Cardiac septum (tissue), 1 donor: ENCODE results near the gene MSI2. TPM values are rescaled to one million over a fixed set of nuclear protein-coding genes. Genes with fewer than 3 reads are reported as not detected.

ENCODE experiments used
- DNase-seq: peaks from one replicate; pipeline ENCODE4 v3.0.0-alpha.2; 2020; ENCODE audit warnings: low spot score
- intact Hi-C: fragments of 100-400 bp; cut with DNase I; formaldehyde crosslinking; loops from one replicate; pipeline ENCODE4 v1.14.0; 2022
- total RNA-seq: library from RNA; stranded (reverse); fragmentation: NEBNext Ultra II Directional; extraction: Animal tissue kit (Norgen Biotek cat#: 25700); gene quantifications from one replicate; pipeline ENCODE4 v1.2.1, GENCODE V29; 2021
- donor health status: DM: no; HTN: no; CAD: no.

MSI2 gene
- total RNA-seq, 1 donor from 2014 or later, result 112 TPM

GRCh38 chr17:57305144-57305728 is 48.9 kb downstream of the MSI2 start:
- DNase-seq, result no peak
- intact Hi-C loops, result no loop called here

- no peak for DNase-seq
- intact Hi-C loops, result no loop called here
Measured at GRCh38 chr17:57305908-57306504, 49.7 kb downstream of the MSI2 start.

GRCh38 chr17:57308543-57309186 is 52.3 kb downstream of the MSI2 start:
- peak; percentile 64 for DNase-seq
- intact Hi-C loops, result no loop called here

- no peak for DNase-seq
- intact Hi-C loops, result no loop called here
Measured at GRCh38 chr17:57309479-57309878, 53.2 kb downstream of the MSI2 start.

GRCh38 chr17:57311281-57312216 is 55.2 kb downstream of the MSI2 start:
- intact Hi-C loops, result no loop called here
- DNase-seq, result no peak

GRCh38 chr17:57312242-57312641 is 55.9 kb downstream of the MSI2 start:
- DNase-seq, result no peak
- intact Hi-C loops, result no loop called here

GRCh38 chr17:57313097-57313835 is 56.9 kb downstream of the MSI2 start:
- no peak for DNase-seq

GRCh38 chr17:57315061-57316015 is 59.0 kb downstream of the MSI2 start:
- intact Hi-C loops, result no loop called here
- no peak for DNase-seq

More at GRCh38 chr17:57313097-57313835, 56.9 kb downstream of the MSI2 start:
- intact Hi-C loops, result no loop called here

GRCh38 chr17:57316361-57316760 is 60.0 kb downstream of the MSI2 start:
- intact Hi-C loops, result no loop called here
- no peak for DNase-seq

- intact Hi-C loops, result no loop called here
- no peak for DNase-seq
Measured at GRCh38 chr17:57317079-57317478, 60.8 kb downstream of the MSI2 start.

- intact Hi-C loops, result no loop called here
- DNase-seq, result no peak
Measured at GRCh38 chr17:57318913-57319312, 62.6 kb downstream of the MSI2 start.

GRCh38 chr17:57319806-57320205 is 63.5 kb downstream of the MSI2 start:
- DNase-seq, result no peak
- intact Hi-C loops, result no loop called here

GRCh38 chr17:57323391-57323790 is 67.1 kb downstream of the MSI2 start:
- intact Hi-C loops, result no loop called here
- DNase-seq, result peak; percentile 62

- DNase-seq, result no peak
- intact Hi-C loops, result no loop called here
Measured at GRCh38 chr17:57324060-57324459, 67.7 kb downstream of the MSI2 start.

GRCh38 chr17:57324631-57325030 is 68.3 kb downstream of the MSI2 start:
- intact Hi-C loops, result no loop called here
- DNase-seq, result no peak

GRCh38 chr17:57326336-57326735 is 70.0 kb downstream of the MSI2 start:
- DNase-seq, result no peak
- intact Hi-C loops, result no loop called here

- intact Hi-C loops, result no loop called here
- DNase-seq, result no peak
Measured at GRCh38 chr17:57326764-57327163, 70.4 kb downstream of the MSI2 start.

GRCh38 chr17:57327176-57327970 is 71.0 kb downstream of the MSI2 start:
- DNase-seq, result peak; percentile 19
- intact Hi-C loops, result no loop called here
